BJ (cell line): ENCODE measurements around the gene PAX3. TPM values are rescaled to one million over a fixed set of nuclear protein-coding genes. Genes with fewer than 3 reads are reported as not detected.

Experiments
- CTCF ChIA-PET: fragments of 350-600 bp; formaldehyde crosslinking; extraction: SDS; loops from one replicate; lab custom pipeline; 2021; ENCODE audit warnings: antibody characterized with exemption, inconsistent platforms; lab: Yijun Ruan, JAX
- POLR2A ChIA-PET: fragments of 300-600 bp; sonication (Branson Sonifier 250); formaldehyde crosslinking; extraction: SDS; loops from one replicate; lab custom pipeline; 2021; ENCODE audit warnings: antibody characterized with exemption; lab: Charles Lee
- DNase-seq: peaks from one replicate; pipeline ENCODE4 v3.0.0-alpha.2; 2011; ENCODE audit warnings: low read depth
- H3K27me3 ChIP-seq: 2 replicates; pipeline ENCODE4 v1.6.0; 2011; ENCODE audit warnings: low read length; ENCODE audit not compliant: control insufficient read depth, insufficient read depth
- H3K36me3 ChIP-seq: 2 replicates; pipeline ENCODE4 v1.5.1; 2011; ENCODE audit warnings: low read length; ENCODE audit not compliant: control insufficient read depth, insufficient read depth
- H3K4me3 ChIP-seq: 2 replicates; pipeline ENCODE4 v1.5.1; 2011; ENCODE audit warnings: low read depth, mild to moderate bottlenecking, control low read depth, low read length
- CTCF ChIP-seq: IDR thresholded peaks from 2 replicates; pipeline ENCODE4 v1.5.1; 2011; ENCODE audit warnings: low read depth, mild to moderate bottlenecking, control low read depth, inconsistent platforms, low read length, moderate library complexity; ENCODE audit not compliant: insufficient read depth
- polyA plus RNA-seq: library from polyadenylated mRNA; depleted of rRNA; stranded (reverse); fragments of >200 nt; gene quantifications from 2 replicates; pipeline ENCODE4 v1.2.3, GENCODE V29; 2011

Gene PAX3
- polyA plus RNA-seq, 1 experiment: 11.1 TPM

- Histone ChIP-seq H3K4me3 (no peak overlapping the region), H3K36me3 (no peaks in the 10 kb centered on the region), H3K27me3 (no peaks in the 10 kb centered on the region)
- DNase-seq: no peak
- TF ChIP-seq CTCF: no peak
- ChIA-PET POLR2A (no interaction called here), CTCF (no interaction called here)
Observed at GRCh38 chr2:222334914-222335313, 36.1 kb upstream of the PAX3 start.

- no peak for TF ChIP-seq CTCF
- no peak for DNase-seq
- Histone ChIP-seq H3K4me3 (no peak overlapping the region), H3K27me3 (no peaks in the 10 kb centered on the region), H3K36me3 (no peaks in the 10 kb centered on the region)
- CTCF ChIA-PET: no interaction called here
- POLR2A ChIA-PET: no interaction called here
Observed at GRCh38 chr2:222333397-222333796, 34.6 kb upstream of the PAX3 start.

- no peak for DNase-seq
- POLR2A ChIA-PET: no interaction called here
- Histone ChIP-seq H3K4me3 (no peak overlapping the region), H3K36me3 (no peaks in the 10 kb centered on the region), H3K27me3 (no peaks in the 10 kb centered on the region)
- CTCF ChIA-PET: no interaction called here
- TF ChIP-seq CTCF: no peak
Observed at GRCh38 chr2:222332116-222332515, 33.3 kb upstream of the PAX3 start.

GRCh38 chr2:222330910-222331309 lies 32.1 kb upstream of the PAX3 start:
- Histone ChIP-seq H3K27me3 (no peaks in the 10 kb centered on the region), H3K4me3 (no peak overlapping the region), H3K36me3 (no peaks in the 10 kb centered on the region)
- ChIA-PET POLR2A (no interaction called here), CTCF (no interaction called here)
- no peak for DNase-seq
- no peak for TF ChIP-seq CTCF

- Histone ChIP-seq H3K36me3 (no peaks in the 10 kb centered on the region), H3K27me3 (peaks cover 16% of the 10 kb centered on the region), H3K4me3 (no peak overlapping the region)
- ChIA-PET POLR2A (no interaction called here), CTCF (interaction anchor here (0.6 to 1.4 kb wide), 2 partner anchors 84 to 240 kb away, joined by 3 read pairs; no protein-coding TSS in a partner anchor)
- TF ChIP-seq CTCF: no peak
- DNase-seq: no peak
Observed at GRCh38 chr2:222322236-222322635, 23.4 kb upstream of the PAX3 start.
